ENCODE results near the gene CYP19A1.

CYP19A1 gene

DNA sequence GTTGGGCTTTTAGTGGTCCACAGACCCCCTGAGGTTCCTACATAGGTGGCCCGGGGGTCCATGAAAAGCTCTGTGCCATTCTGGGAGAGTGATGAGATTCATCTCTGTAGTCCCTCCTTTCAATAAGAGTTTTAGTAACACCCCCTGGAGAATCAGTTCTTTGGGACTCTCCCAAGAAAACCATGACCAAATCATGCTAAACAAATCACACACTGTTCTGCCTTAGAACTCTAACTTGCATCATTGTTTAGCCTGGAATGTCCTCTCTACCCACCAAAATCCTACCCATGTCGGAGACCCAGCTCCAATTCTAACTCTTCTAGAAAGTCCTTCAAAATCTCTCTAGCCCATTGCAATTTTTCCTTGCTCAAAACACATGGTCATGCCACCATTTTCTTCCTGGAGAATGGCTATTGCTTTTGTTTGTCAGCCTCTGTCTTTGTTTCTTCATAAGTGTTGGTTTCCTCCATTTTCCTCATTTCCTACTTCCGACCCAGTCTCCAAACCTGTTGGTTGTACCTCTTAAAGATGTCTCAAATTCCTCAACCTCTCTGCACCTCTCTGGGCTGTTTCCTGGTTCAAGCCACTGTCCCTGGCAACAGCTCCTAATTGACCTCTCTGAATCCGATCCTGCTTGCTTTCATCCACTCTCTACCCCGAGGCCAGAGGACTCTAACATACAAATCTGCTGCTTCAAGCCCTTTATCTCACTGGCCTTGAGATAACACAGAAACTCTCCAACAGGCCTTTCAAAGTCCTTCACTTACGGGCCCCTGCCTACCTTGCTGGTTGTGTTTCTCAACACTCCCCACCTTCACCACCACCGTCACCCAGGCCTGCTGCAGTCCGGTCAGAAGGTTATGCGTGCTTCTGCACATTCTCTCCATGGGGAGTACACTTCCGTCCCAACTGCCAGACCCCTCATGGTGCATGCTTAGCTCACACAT, 23.7 kb downstream of the CYP19A1 start:
- no peak overlapping the region for H3K27ac ChIP-seq (ENCODE audit: low read depth, low read length)
- H3K4me3 ChIP-seq (ENCODE audit: low read length), result no peak overlapping the region
- H3K27me3 ChIP-seq (ENCODE audit: control insufficient read depth, low read length), result no peaks in the 10 kb centered on the region
- no peak overlapping the region for H3K4me2 ChIP-seq (ENCODE audit: low read length)
- no peaks in the 10 kb centered on the region for H3K9me3 ChIP-seq (ENCODE audit: control insufficient read depth, insufficient read depth, low read length)
- no peaks in the 10 kb centered on the region for H3K79me2 ChIP-seq (ENCODE audit: control insufficient read depth, low read length)
- no peaks in the 10 kb centered on the region for H4K20me1 ChIP-seq (ENCODE audit: control insufficient read depth, insufficient read depth, low read depth, low read length)
- no peaks in the 10 kb centered on the region for H3K4me1 ChIP-seq (ENCODE audit: control insufficient read depth, low read length)
- no peaks in the 10 kb centered on the region for H3K9me2 ChIP-seq (replicated peaks; ENCODE audit: control insufficient read depth, low read length)
- TF ChIP-seq EZH2phosphoT487 (IDR thresholded peaks at IDR 0.05; ENCODE audit: borderline replicate concordance, low read length), result no peak
- TF ChIP-seq, protein P1, sequence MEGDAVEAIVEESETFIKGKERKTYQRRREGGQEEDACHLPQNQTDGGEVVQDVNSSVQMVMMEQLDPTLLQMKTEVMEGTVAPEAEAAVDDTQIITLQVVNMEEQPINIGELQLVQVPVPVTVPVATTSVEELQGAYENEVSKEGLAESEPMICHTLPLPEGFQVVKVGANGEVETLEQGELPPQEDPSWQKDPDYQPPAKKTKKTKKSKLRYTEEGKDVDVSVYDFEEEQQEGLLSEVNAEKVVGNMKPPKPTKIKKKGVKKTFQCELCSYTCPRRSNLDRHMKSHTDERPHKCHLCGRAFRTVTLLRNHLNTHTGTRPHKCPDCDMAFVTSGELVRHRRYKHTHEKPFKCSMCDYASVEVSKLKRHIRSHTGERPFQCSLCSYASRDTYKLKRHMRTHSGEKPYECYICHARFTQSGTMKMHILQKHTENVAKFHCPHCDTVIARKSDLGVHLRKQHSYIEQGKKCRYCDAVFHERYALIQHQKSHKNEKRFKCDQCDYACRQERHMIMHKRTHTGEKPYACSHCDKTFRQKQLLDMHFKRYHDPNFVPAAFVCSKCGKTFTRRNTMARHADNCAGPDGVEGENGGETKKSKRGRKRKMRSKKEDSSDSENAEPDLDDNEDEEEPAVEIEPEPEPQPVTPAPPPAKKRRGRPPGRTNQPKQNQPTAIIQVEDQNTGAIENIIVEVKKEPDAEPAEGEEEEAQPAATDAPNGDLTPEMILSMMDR (IDR thresholded peaks at IDR 0.05; ENCODE audit: low read depth, low read length, poor library complexity, severe bottlenecking), result no peak
- H3K36me3 ChIP-seq (ENCODE audit: control insufficient read depth, low read length), result no peaks in the 10 kb centered on the region
- no peaks in the 10 kb centered on the region for H3F3A ChIP-seq (ENCODE audit: control insufficient read depth, insufficient read depth)

DNA sequence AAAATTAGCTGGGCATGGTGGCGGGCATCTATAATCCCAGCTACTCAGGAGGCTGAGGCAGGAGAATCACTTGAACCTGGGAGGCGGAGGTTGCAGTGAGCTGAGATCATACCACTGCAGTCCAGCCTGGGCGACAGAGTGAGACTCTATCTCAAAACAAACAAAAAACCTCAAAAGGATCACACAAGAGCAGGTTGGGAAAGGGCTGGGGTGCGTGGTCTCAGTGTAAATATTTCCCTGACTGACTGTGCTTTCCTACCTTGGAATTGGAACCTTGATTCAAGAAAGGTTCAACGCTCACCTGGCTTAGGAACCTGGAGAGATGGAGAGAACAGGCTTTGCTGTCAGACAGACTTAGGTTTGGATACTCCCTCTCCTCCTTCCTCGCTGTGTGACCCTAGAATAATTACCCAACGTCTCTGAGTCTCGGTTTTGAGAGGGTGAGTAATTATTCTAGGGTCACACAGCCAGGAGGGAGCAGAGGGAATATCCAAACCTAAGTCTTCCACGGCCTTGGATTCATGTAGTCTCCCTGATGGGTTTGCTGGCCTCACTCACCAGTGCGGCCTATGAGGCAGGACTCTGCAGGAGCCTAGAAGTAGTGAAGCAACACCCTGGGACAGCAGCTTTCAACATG, 24.6 kb downstream of the CYP19A1 start:
- Histone ChIP-seq H3K4me2 (ENCODE audit: low read length) (no peak overlapping the region), H3K9me3 (ENCODE audit: control insufficient read depth, insufficient read depth, low read length) (no peaks in the 10 kb centered on the region), H3K4me1 (ENCODE audit: control insufficient read depth, low read length) (no peaks in the 10 kb centered on the region), H3K79me2 (ENCODE audit: control insufficient read depth, low read length) (no peaks in the 10 kb centered on the region), H3K27ac (ENCODE audit: low read depth, low read length) (no peak overlapping the region), H3K4me3 (ENCODE audit: low read length) (no peak overlapping the region), H4K20me1 (ENCODE audit: control insufficient read depth, insufficient read depth, low read depth, low read length) (no peaks in the 10 kb centered on the region), H3F3A (ENCODE audit: control insufficient read depth, insufficient read depth) (no peaks in the 10 kb centered on the region), H3K9me2 (replicated peaks; ENCODE audit: control insufficient read depth, low read length) (no peaks in the 10 kb centered on the region), H3K27me3 (ENCODE audit: control insufficient read depth, low read length) (no peaks in the 10 kb centered on the region), H3K36me3 (ENCODE audit: control insufficient read depth, low read length) (no peaks in the 10 kb centered on the region)
- TF ChIP-seq, protein P1 (IDR thresholded peaks at IDR 0.05; ENCODE audit: low read depth, low read length, poor library complexity, severe bottlenecking), result no peak
- no peak for TF ChIP-seq EZH2phosphoT487 (IDR thresholded peaks at IDR 0.05; ENCODE audit: borderline replicate concordance, low read length)

DNA sequence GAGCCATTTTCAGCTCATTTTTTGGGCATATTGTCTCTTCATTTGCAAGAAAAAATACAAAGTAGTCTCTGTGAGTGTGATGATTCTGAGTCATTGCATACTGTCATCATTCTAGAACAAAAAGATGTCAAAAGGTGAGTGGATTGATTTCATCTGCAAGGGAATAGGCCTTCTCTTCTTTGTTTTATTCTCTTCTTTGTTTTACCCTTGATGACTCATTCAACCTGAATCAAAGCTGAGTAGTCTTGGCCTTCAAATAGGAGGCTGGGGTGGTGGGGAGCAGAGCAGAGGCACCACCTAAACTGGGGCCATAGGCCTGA, 25.4 kb downstream of the CYP19A1 start:
- Histone ChIP-seq H3K27ac (ENCODE audit: low read depth, low read length) (no peak overlapping the region), H3K79me2 (ENCODE audit: control insufficient read depth, low read length) (no peaks in the 10 kb centered on the region), H3F3A (ENCODE audit: control insufficient read depth, insufficient read depth) (no peaks in the 10 kb centered on the region), H3K27me3 (ENCODE audit: control insufficient read depth, low read length) (no peaks in the 10 kb centered on the region), H3K36me3 (ENCODE audit: control insufficient read depth, low read length) (no peaks in the 10 kb centered on the region), H3K4me1 (ENCODE audit: control insufficient read depth, low read length) (no peaks in the 10 kb centered on the region), H3K4me3 (ENCODE audit: low read length) (no peak overlapping the region), H3K9me2 (replicated peaks; ENCODE audit: control insufficient read depth, low read length) (no peaks in the 10 kb centered on the region), H4K20me1 (ENCODE audit: control insufficient read depth, insufficient read depth, low read depth, low read length) (no peaks in the 10 kb centered on the region), H3K9me3 (ENCODE audit: control insufficient read depth, insufficient read depth, low read length) (no peaks in the 10 kb centered on the region), H3K4me2 (ENCODE audit: low read length) (no peak overlapping the region)
- TF ChIP-seq, protein P1 (IDR thresholded peaks at IDR 0.05; ENCODE audit: low read depth, low read length, poor library complexity, severe bottlenecking), result no peak
- TF ChIP-seq EZH2phosphoT487 (IDR thresholded peaks at IDR 0.05; ENCODE audit: borderline replicate concordance, low read length), result no peak
